Measurements from ENCODE around the gene ERCC2.

- TF ChIP-seq CTCF (IDR thresholded peaks at IDR 0.05), result no peak
- TF ChIP-seq EP300 (IDR thresholded peaks at IDR 0.05), result no peak
Observed at GRCh38 chr19:45368737-45369340, 1.5 kb downstream of the ERCC2 start.
